IMR-90 (cell line): Measurements from ENCODE around the gene TACC2. TPM values are rescaled to one million over a fixed set of nuclear protein-coding genes. Genes with fewer than 3 reads are reported as not detected.

ENCODE experiments used
- ATAC-seq: fragments of 200-7000 bp; cut with Tn5 transposase; 2 replicates; pipeline ENCODE4 v1.9.1; 2020; ENCODE audit warnings: low read depth, mild to moderate bottlenecking, moderate library complexity
- BruUV-seq: library from RNA; stranded (reverse); fragments of 400-500 nt; replicated peaks from 2 replicates; lab custom pipeline; 2021; lab: Mats Ljungman, UMichigan
- CTCF ChIA-PET: fragments of 300-600 bp; formaldehyde crosslinking; extraction: SDS; loops from one replicate; lab custom pipeline; 2021; ENCODE audit warnings: antibody characterized with exemption; lab: Yijun Ruan, JAX
- POLR2A ChIA-PET: fragments of 300-600 bp; sonication (Branson Sonifier 250); formaldehyde crosslinking; loops from one replicate; lab custom pipeline; 2022; ENCODE audit warnings: antibody characterized with exemption; ENCODE audit not compliant: unreplicated experiment; lab: Charles Lee
- DNase-seq: peaks from one replicate; pipeline ENCODE4 v3.0.0; 2013
- H2AFZ ChIP-seq: replicated peaks from 2 replicates; pipeline ENCODE3; 2013; ENCODE audit warnings: low read length, mild to moderate bottlenecking; ENCODE audit not compliant: poor library complexity
- H2AK5ac ChIP-seq: 2 replicates; pipeline ENCODE4 v1.6.1; 2013; ENCODE audit warnings: low read depth, low read length, inconsistent platforms
- H2AK9ac ChIP-seq: replicated peaks from 2 replicates; pipeline ENCODE3; 2013; ENCODE audit warnings: mild to moderate bottlenecking, low read depth, low read length, moderate library complexity; ENCODE audit not compliant: poor library complexity
- H2BK120ac ChIP-seq: 2 replicates; pipeline ENCODE4 v1.6.1; 2013; ENCODE audit warnings: low read depth, low read length, inconsistent platforms
- H2BK15ac ChIP-seq: 3 replicates; pipeline ENCODE4 v1.6.1; 2013; ENCODE audit warnings: low read depth, low read length, inconsistent platforms
- H2BK20ac ChIP-seq: 2 replicates; pipeline ENCODE4 v1.6.1; 2013; ENCODE audit warnings: low read depth, mild to moderate bottlenecking, inconsistent platforms, low read length, moderate library complexity
- H2BK5ac ChIP-seq: 2 replicates; pipeline ENCODE4 v1.6.1; 2013; ENCODE audit warnings: mild to moderate bottlenecking, low read depth, low read length, inconsistent platforms; ENCODE audit not compliant: poor library complexity, severe bottlenecking
- H3K14ac ChIP-seq: replicated peaks from 2 replicates; pipeline ENCODE4 v1.6.1; 2013; ENCODE audit warnings: low read depth, low read length, inconsistent platforms
- H3K18ac ChIP-seq: 2 replicates; pipeline ENCODE4 v1.6.1; 2013; ENCODE audit warnings: low read depth, low read length, control low read depth
- H3K23ac ChIP-seq: 2 replicates; pipeline ENCODE4 v1.6.1; 2013; ENCODE audit warnings: low read depth, low read length, inconsistent platforms
- H3K27ac ChIP-seq: 2 replicates; pipeline ENCODE4 v1.5.1; 2013; ENCODE audit warnings: mild to moderate bottlenecking, control low read depth, low read length; ENCODE audit not compliant: insufficient read depth
- H3K27me3 ChIP-seq: 2 replicates; pipeline ENCODE4 v1.6.1; 2013; ENCODE audit warnings: low read length; ENCODE audit not compliant: control insufficient read depth, insufficient read depth
- H3K36me3 ChIP-seq: 2 replicates; pipeline ENCODE4 v1.6.1; 2013; ENCODE audit warnings: low read length, mixed read lengths; ENCODE audit not compliant: control insufficient read depth, insufficient read depth
- H3K4ac ChIP-seq: 2 replicates; pipeline ENCODE4 v1.6.1; 2013; ENCODE audit warnings: low read depth, low read length, inconsistent platforms
- H3K4me1 ChIP-seq: 2 replicates; pipeline ENCODE4 v1.6.1; 2013; ENCODE audit warnings: low read length, mixed read lengths; ENCODE audit not compliant: control insufficient read depth, insufficient read depth
- H3K4me2 ChIP-seq: 2 replicates; pipeline ENCODE4 v1.6.1; 2013; ENCODE audit warnings: low read depth, mild to moderate bottlenecking, control low read depth, low read length, moderate library complexity
- H3K4me3 ChIP-seq: 2 replicates; pipeline ENCODE4 v1.5.1; 2013; ENCODE audit warnings: low read depth, mild to moderate bottlenecking, control low read depth, low read length, moderate library complexity; ENCODE audit not compliant: insufficient read depth
- H3K56ac ChIP-seq: 2 replicates; pipeline ENCODE4 v1.6.1; 2013; ENCODE audit warnings: low read length, inconsistent platforms; ENCODE audit not compliant: insufficient read depth; ENCODE audit errors: extremely low read depth
- H3K79me1 ChIP-seq, 2 experiments: 2 replicates each; pipeline ENCODE4 v1.6.1; 2013; ENCODE audit warnings: low read length in 2 of 2, inconsistent platforms in 1 of 2, low read depth in 1 of 2
- H3K9ac ChIP-seq: 2 replicates; pipeline ENCODE4 v1.6.1; 2013; ENCODE audit warnings: low read depth, low read length, control low read depth
- H3K9me1 ChIP-seq: 2 replicates; pipeline ENCODE4 v1.6.1; 2013; ENCODE audit warnings: low read length, inconsistent platforms; ENCODE audit not compliant: insufficient read depth
- H3K9me3 ChIP-seq: 2 replicates; pipeline ENCODE4 v1.6.1; 2013; ENCODE audit warnings: low read length; ENCODE audit not compliant: control insufficient read depth, insufficient read depth
- H4K20me1 ChIP-seq: 2 replicates; pipeline ENCODE4 v1.6.1; 2013; ENCODE audit warnings: low read length, inconsistent platforms; ENCODE audit not compliant: insufficient read depth
- H4K5ac ChIP-seq: 2 replicates; pipeline ENCODE4 v1.6.1; 2013; ENCODE audit warnings: mild to moderate bottlenecking, low read depth, low read length, control low read depth
- H4K8ac ChIP-seq, 2 experiments: 2 replicates each; pipeline ENCODE4 v1.6.1; 2013; ENCODE audit warnings: low read depth in 2 of 2, low read length in 2 of 2, control low read depth in 1 of 2, inconsistent platforms in 1 of 2
- H4K91ac ChIP-seq: 2 replicates; pipeline ENCODE4 v1.6.1; 2013; ENCODE audit warnings: low read depth, low read length, inconsistent platforms; ENCODE audit not compliant: insufficient read depth
- BHLHE40 ChIP-seq: fragments of 150-350 bp; IDR thresholded peaks from 2 replicates; pipeline ENCODE4 v1.6.1; 2016; ENCODE audit warnings: mild to moderate bottlenecking, low read depth, low read length
- CEBPB ChIP-seq: IDR thresholded peaks from 2 replicates; pipeline ENCODE4 v1.6.1; 2012; ENCODE audit warnings: low read depth, low read length, improper control_type of control experiment
- FOS ChIP-seq: fragments of 150-350 bp; IDR thresholded peaks from 2 replicates; pipeline ENCODE4 v1.6.1; 2016; ENCODE audit warnings: low read depth, low read length
- POLR2A ChIP-seq: IDR thresholded peaks from 2 replicates; pipeline ENCODE4 v1.6.1; 2012; ENCODE audit warnings: mild to moderate bottlenecking, low read depth, low read length
- RCOR1 ChIP-seq: IDR thresholded peaks from 2 replicates; pipeline ENCODE4 v1.6.1; 2012; ENCODE audit warnings: mild to moderate bottlenecking, low read length, improper control_type of control experiment; ENCODE audit not compliant: insufficient replicate concordance
- WGBS, 2 experiments: methylation state at CpG; one replicate each; pipeline versions ENCODE4 v1.1.5 to v1.1.7; 2013; ENCODE audit warnings: missing lambda C conversion rate in 2 of 2; ENCODE audit not compliant: insufficient read length in 1 of 2; ENCODE audit errors: extremely low coverage in 2 of 2; 5-methylcytosine and 5-hydroxymethylcytosine counted together
- dilution Hi-C: fragments of 300-500 bp; cut with HindIII; formaldehyde crosslinking; loops from one replicate; pipeline ENCODE4 v1.14.3; 2018; ENCODE audit warnings: low sequenced_read_pairs; ENCODE audit not compliant: unreplicated experiment
- in situ Hi-C: fragments of 300-500 bp; cut with MboI; formaldehyde crosslinking; loops from 3 replicates; pipeline ENCODE4 v1.14.3; 2019; ENCODE audit warnings: low sequenced_read_pairs, inconsistent platforms, mixed read lengths
- intact Hi-C: fragments of 100-400 bp; cut with micrococcal nuclease; formaldehyde crosslinking; loops from 2 replicates; pipeline ENCODE4 v1.10.0; 2022
- polyA plus RNA-seq, 3 experiments: library from polyadenylated mRNA; depleted of rRNA; stranded (reverse); fragments of >200 nt; gene quantifications; 2 replicates each; pipeline ENCODE4 v1.2.3, GENCODE V29; 2012; ENCODE audit warnings: low replicate concordance in 1 of 3
- total RNA-seq: library from RNA; depleted of rRNA; stranded (reverse); fragments of >200 nt; gene quantifications from 2 replicates; pipeline ENCODE4 v1.2.3, GENCODE V29; 2012
- TF ChIP-seq, protein P1 (sequence below): fragments of 150-350 bp; IDR thresholded peaks from 2 replicates; pipeline ENCODE4 v1.6.1; 2016; ENCODE audit warnings: low read depth, mild to moderate bottlenecking, low read length, moderate library complexity, borderline replicate concordance
- TF ChIP-seq, protein P2 (sequence below): conservative IDR thresholded peaks from 2 replicates; pipeline ENCODE4 v1.5.1; 2012; ENCODE audit warnings: mild to moderate bottlenecking, low read depth, low read length, improper control_type of control experiment

Gene TACC2
- total and polyA plus RNA-seq, 2 of the 4 experiments (the other 2 are of a cell fraction), result 2.9 to 15.4 TPM

DNA sequence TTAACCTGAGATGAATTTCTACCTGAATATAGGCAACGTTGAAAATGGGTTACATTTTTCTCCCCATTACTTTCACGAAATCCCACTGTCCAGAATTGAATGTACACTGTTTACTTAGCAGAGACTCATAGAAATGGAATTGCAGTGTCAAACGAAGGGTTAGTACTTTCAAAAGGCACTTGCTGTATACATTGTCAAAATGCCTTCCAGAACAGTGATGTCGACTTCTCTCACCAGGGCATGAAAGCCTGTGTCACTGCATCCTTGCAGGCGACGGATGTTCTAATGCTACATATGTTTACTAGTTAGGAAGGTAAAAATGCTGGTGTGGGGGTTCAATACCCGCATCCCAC lies 41.2 kb downstream of the TACC2 start:
- H3K4ac ChIP-seq, result no peak overlapping the region
- no peak overlapping the region for H3K14ac ChIP-seq
- H2BK20ac ChIP-seq, result no peak overlapping the region
- H3K18ac ChIP-seq, result no peak overlapping the region
- H4K20me1 ChIP-seq, result no peaks in the 10 kb centered on the region
- H2BK15ac ChIP-seq, result no peak overlapping the region
- BruUV-seq, result no TSS peak
- no peak overlapping the region for H3K23ac ChIP-seq
- in situ Hi-C loops, result no loop called here
- H3K4me3 ChIP-seq, result no peak overlapping the region
- peaks cover 3% of the 10 kb centered on the region for H3K27me3 ChIP-seq
- H3K9me1 ChIP-seq, result no peaks in the 10 kb centered on the region
- no peaks in the 10 kb centered on the region for H3K9me3 ChIP-seq
- no peak overlapping the region for H2AK5ac ChIP-seq
- ATAC-seq (0 out of 2 replicates have a peak, but pooled peaks have one; percentile 32), DNase-seq (no peak)
- CTCF ChIA-PET, result no interaction called here
- H4K5ac ChIP-seq, result no peak overlapping the region
- no peak overlapping the region for H3K4me2 ChIP-seq
- no peak overlapping the region for H3K56ac ChIP-seq
- H3K27ac ChIP-seq, result no peak overlapping the region
- no peak overlapping the region for H3K9ac ChIP-seq
- H4K8ac ChIP-seq, result no peak overlapping the region
- TF ChIP-seq POLR2A, result no peak
- no peak for TF ChIP-seq BHLHE40
- no peak for TF ChIP-seq RCOR1
- no peak for TF ChIP-seq CEBPB
- TF ChIP-seq, protein P1, sequence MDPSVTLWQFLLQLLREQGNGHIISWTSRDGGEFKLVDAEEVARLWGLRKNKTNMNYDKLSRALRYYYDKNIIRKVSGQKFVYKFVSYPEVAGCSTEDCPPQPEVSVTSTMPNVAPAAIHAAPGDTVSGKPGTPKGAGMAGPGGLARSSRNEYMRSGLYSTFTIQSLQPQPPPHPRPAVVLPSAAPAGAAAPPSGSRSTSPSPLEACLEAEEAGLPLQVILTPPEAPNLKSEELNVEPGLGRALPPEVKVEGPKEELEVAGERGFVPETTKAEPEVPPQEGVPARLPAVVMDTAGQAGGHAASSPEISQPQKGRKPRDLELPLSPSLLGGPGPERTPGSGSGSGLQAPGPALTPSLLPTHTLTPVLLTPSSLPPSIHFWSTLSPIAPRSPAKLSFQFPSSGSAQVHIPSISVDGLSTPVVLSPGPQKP, result no peak
- no peak for TF ChIP-seq FOS
- TF ChIP-seq, protein P2, sequence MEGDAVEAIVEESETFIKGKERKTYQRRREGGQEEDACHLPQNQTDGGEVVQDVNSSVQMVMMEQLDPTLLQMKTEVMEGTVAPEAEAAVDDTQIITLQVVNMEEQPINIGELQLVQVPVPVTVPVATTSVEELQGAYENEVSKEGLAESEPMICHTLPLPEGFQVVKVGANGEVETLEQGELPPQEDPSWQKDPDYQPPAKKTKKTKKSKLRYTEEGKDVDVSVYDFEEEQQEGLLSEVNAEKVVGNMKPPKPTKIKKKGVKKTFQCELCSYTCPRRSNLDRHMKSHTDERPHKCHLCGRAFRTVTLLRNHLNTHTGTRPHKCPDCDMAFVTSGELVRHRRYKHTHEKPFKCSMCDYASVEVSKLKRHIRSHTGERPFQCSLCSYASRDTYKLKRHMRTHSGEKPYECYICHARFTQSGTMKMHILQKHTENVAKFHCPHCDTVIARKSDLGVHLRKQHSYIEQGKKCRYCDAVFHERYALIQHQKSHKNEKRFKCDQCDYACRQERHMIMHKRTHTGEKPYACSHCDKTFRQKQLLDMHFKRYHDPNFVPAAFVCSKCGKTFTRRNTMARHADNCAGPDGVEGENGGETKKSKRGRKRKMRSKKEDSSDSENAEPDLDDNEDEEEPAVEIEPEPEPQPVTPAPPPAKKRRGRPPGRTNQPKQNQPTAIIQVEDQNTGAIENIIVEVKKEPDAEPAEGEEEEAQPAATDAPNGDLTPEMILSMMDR, result no peak
- H3K36me3 ChIP-seq, result no peaks in the 10 kb centered on the region
- no peak overlapping the region for H4K91ac ChIP-seq
- H3K4me1 ChIP-seq, result no peaks in the 10 kb centered on the region
- POLR2A ChIA-PET, result no interaction called here
- H3K79me1 ChIP-seq, result no peaks in the 10 kb centered on the region
- no peak overlapping the region for H2BK5ac ChIP-seq
- WGBS, 2 experiments, result no CpG with 5 or more reads among the region's 7 CpGs
- dilution Hi-C loops, result no loop called here
- no peak overlapping the region for H2AK9ac ChIP-seq
- H2BK120ac ChIP-seq, result no peak overlapping the region
- intact Hi-C loops, result no loop called here
- H2AFZ ChIP-seq, result no peak overlapping the region
